C4-2B (cell line): ENCODE measurements around the gene ZNF593OS.

Experiments used
- CTCF ChIP-seq: fragments of 450-650 bp; conservative IDR thresholded peaks from 2 replicates; pipeline ENCODE4 v1.5.1; 2017; ENCODE audit warnings: mild to moderate bottlenecking
- ZFX ChIP-seq: fragments of 450-650 bp; IDR thresholded peaks from 2 replicates; pipeline ENCODE4 v1.6.1; 2017

- TF ChIP-seq CTCF (no peak), ZFX (no peak)
These were observed 29.5 kb downstream of the ZNF593OS start for GRCh38 chr1:26142159-26142558.
